ENCODE measurements around the gene PF4V1. TPM values are rescaled to one million over a fixed set of nuclear protein-coding genes. Genes with fewer than 3 reads are reported as not detected.

Gene PF4V1
- polyA plus RNA-seq, 2 of the 4 experiments (the other 2 are of a cell fraction): not detected

DNA sequence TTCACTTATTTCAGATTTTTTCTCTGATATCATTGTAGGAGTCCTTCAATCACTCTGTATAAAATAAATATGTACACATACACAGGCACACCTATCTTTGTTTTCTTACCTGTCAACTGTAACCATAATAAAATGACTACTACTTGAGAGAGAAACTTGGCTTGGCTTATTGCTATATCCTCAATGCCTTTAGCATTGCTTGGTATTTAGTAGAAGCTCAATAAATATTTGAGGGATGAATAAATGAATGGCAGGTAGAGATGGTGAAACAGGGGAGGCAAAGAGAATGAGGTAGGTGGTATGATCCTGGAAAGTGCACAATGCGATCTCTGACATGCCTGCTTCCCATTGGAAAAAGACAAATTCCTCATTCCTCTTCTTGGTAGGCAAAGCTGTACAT, 38.4 kb upstream of the PF4V1 start:
- H3K9me3 ChIP-seq: no peaks in the 10 kb centered on the region
- ATAC-seq (no peak), FAIRE-seq (no peak), DNase-seq (ENCODE audit: low read depth in 1 of 2, low spot score in 1 of 2) (no peak)
- peaks cover 20% of the 10 kb centered on the region for H3K4me1 ChIP-seq
- 89% methylated on average over 1 of the region's 1 CpG for WGBS (ENCODE audit: missing lambda C conversion rate)
- no peak overlapping the region for H3K4me2 ChIP-seq
- POLR2A ChIA-PET: no interaction called here
- peak overlapping the region in 1 of 2 experiments; percentile 30; a peak in 2 of 6 replicates for H3K27ac ChIP-seq
- CTCF ChIA-PET: no interaction called here
- TF ChIP-seq RNF2 (IDR thresholded peaks at IDR 0.05; ENCODE audit: borderline replicate concordance, low read depth) (no peak), HOXB13 (CRISPR knock-in tag; IDR thresholded peaks at IDR 0.05; ENCODE audit: low read depth) (no peak)
- H3K4me3 ChIP-seq: no peak overlapping the region

DNA sequence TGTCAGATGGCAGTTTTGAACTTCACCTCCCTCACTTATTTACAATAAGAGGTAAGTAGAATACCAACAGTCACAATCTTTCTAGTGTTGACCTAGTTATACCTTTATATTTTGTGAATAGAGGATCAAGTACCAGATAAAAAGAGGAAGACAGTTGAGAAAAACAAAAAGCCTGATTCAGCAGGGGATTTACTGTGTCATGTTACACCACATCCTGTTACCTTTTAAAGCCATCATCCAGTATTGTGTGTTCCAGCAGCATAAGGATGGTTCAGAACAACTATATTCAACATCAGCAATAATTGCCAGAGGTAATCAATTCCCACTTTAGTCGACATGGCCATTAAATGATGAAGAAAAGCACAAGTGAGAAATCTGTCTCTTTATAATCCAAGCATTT, 38.0 kb upstream of the PF4V1 start:
- H3K27ac ChIP-seq: peak overlapping the region; percentile 19 to 30; a peak in 2 of 6 replicates
- POLR2A ChIA-PET: no interaction called here
- H3K4me2 ChIP-seq: no peak overlapping the region
- 36% methylated on average over 1 of the region's 1 CpG for WGBS (ENCODE audit: missing lambda C conversion rate)
- no peak for TF ChIP-seq CEBPB (IDR thresholded peaks at IDR 0.05)
- TF ChIP-seq ESRRA (IDR thresholded peaks at IDR 0.05; ENCODE audit: borderline replicate concordance, low read length): no peak
- no peak for TF ChIP-seq EHF (CRISPR knock-in tag; IDR thresholded peaks at IDR 0.05)
- TF ChIP-seq TP53 (CRISPR knock-in tag; IDR thresholded peaks at IDR 0.05): no peak
- no peak for TF ChIP-seq POLR2A (IDR thresholded peaks at IDR 0.05; ENCODE audit: low read length)
- TF ChIP-seq, protein P1, sequence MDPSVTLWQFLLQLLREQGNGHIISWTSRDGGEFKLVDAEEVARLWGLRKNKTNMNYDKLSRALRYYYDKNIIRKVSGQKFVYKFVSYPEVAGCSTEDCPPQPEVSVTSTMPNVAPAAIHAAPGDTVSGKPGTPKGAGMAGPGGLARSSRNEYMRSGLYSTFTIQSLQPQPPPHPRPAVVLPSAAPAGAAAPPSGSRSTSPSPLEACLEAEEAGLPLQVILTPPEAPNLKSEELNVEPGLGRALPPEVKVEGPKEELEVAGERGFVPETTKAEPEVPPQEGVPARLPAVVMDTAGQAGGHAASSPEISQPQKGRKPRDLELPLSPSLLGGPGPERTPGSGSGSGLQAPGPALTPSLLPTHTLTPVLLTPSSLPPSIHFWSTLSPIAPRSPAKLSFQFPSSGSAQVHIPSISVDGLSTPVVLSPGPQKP (IDR thresholded peaks at IDR 0.05; ENCODE audit: low read depth, low read length): no peak
- no peak for TF ChIP-seq NPAS2 (CRISPR knock-in tag; IDR thresholded peaks at IDR 0.05; ENCODE audit: borderline replicate concordance)
- TF ChIP-seq SREBF2 (IDR thresholded peaks at IDR 0.05): no peak
- TF ChIP-seq JUN (IDR thresholded peaks at IDR 0.05): no peak
- TF ChIP-seq SMC3 (IDR thresholded peaks at IDR 0.05): no peak
- no peak for TF ChIP-seq NR3C1 (IDR thresholded peaks at IDR 0.05)
- TF ChIP-seq KDM5A (IDR thresholded peaks at IDR 0.05): no peak
- TF ChIP-seq PHF8 (IDR thresholded peaks at IDR 0.05; ENCODE audit: borderline replicate concordance, low read depth): no peak
- no peak for TF ChIP-seq RFX5 (IDR thresholded peaks at IDR 0.05)
- no peak for TF ChIP-seq MAFK (IDR thresholded peaks at IDR 0.05; ENCODE audit: partially characterized antibody)
- no peak for TF ChIP-seq RAD21 (conservative IDR thresholded peaks at IDR 0.05 in 1 of 2, IDR thresholded peaks at IDR 0.05 in 1 of 2)
- FAIRE-seq (no peak), ATAC-seq (no peak), DNase-seq (ENCODE audit: low read depth in 1 of 2, low spot score in 1 of 2) (no peak)
- H3K4me1 ChIP-seq: peaks cover 20% of the 10 kb centered on the region
- CTCF ChIA-PET: no interaction called here
- H3K4me3 ChIP-seq: no peak overlapping the region
- H3K9me3 ChIP-seq: no peaks in the 10 kb centered on the region

DNA sequence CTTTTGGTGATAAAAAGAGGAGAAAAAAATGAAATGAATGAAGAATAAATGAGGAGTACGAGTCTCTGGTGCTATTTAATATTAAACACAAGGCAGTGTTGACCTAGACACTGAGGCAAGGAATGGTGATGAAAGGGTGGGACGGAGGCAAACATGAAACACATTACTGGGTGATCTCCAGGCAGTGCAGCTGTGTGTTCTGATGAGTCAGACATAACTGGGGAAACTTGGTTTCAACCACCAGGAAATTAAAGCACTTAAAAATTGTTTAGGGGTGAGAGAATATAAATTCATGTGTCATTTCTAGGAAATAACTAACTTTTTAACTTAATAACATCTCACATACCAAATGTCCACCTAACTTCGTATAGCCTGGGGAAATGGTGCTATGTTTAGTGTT, 36.3 kb upstream of the PF4V1 start:
- DNase-seq (ENCODE audit: low read depth in 1 of 2, low spot score in 1 of 2) (peak in 1 of 2 experiments; percentile 66), ATAC-seq (peak; percentile 66 to 74; a peak in 4 of 6 replicates), FAIRE-seq (no peak)
- H3K9me3 ChIP-seq: no peaks in the 10 kb centered on the region
- H3K4me1 ChIP-seq: peaks cover 20% of the 10 kb centered on the region
- TF ChIP-seq BHLHE40 (IDR thresholded peaks at IDR 0.05; ENCODE audit: low read depth, low read length): no peak
- TF ChIP-seq TFCP2L1 (CRISPR knock-in tag; IDR thresholded peaks at IDR 0.05): no peak
- no peak for TF ChIP-seq RNF2 (IDR thresholded peaks at IDR 0.05; ENCODE audit: borderline replicate concordance, low read depth)
- TF ChIP-seq MAFK (IDR thresholded peaks at IDR 0.05; ENCODE audit: partially characterized antibody): peak; percentile 42
- TF ChIP-seq FOSL2 (IDR thresholded peaks at IDR 0.05): peak; percentile 24; the same call in 1 of the 2 replicates
- TF ChIP-seq FOSL2 (CRISPR knock-in tag; IDR thresholded peaks at IDR 0.05): peak; percentile 48; the same call in 1 of the 2 replicates
- peak in 1 of 2 experiments; percentile 27; a peak in 2 of 5 replicates for TF ChIP-seq EP300 (IDR thresholded peaks at IDR 0.05)
- TF ChIP-seq HOXB13 (CRISPR knock-in tag; IDR thresholded peaks at IDR 0.05; ENCODE audit: low read depth): no peak
- TF ChIP-seq GATA3 (IDR thresholded peaks at IDR 0.05; ENCODE audit: borderline replicate concordance): peak; percentile 23; the same call in 1 of the 2 replicates
- no peak for TF ChIP-seq HEYL (CRISPR knock-in tag; IDR thresholded peaks at IDR 0.05)
- TF ChIP-seq MYC (IDR thresholded peaks at IDR 0.05; ENCODE audit: borderline replicate concordance, low read length): no peak
- peak; percentile 72 for TF ChIP-seq JUNB (IDR thresholded peaks at IDR 0.05)
- H3K27ac ChIP-seq: peak overlapping the region; percentile 68 to 83
- POLR2A ChIA-PET: no interaction called here
- CTCF ChIA-PET: interaction anchor here (1.2 to 1.3 kb wide), 2 partner anchors 11 to 76 kb away, joined by 3 read pairs; no protein-coding TSS in a partner anchor
- no peak overlapping the region for H3K4me3 ChIP-seq
- 5% methylated on average over 3 of the region's 3 CpGs for WGBS (ENCODE audit: missing lambda C conversion rate)
- H3K4me2 ChIP-seq: peak overlapping the region; percentile 54

Measured in A549 (cell line).